ENCODE data around the gene IL4. TPM values are rescaled to one million over a fixed set of nuclear protein-coding genes. Genes with fewer than 3 reads are reported as not detected.
"Not testable (repeated sequence)": the region's sequence is repeated elsewhere in the genome, so short reads cannot be mapped to it uniquely, and the experiment has no call there.

IL4 gene
- polyA plus RNA-seq: not detected

- no peak within 1 kb of the TSS for H3K27ac ChIP-seq (ENCODE audit: low read depth, low read length)
- WGBS, 3 donors: 83 to 85% (median 84%) methylated on average over 14 of the region's 14 CpGs
Measured at GRCh38 chr5:132673939-132674630, at the start of gene IL4. Gene IL4 (plus strand): TSS chr5:132673989. CDS start chr5:132674051, 62 bp downstream.

- 91 to 98% (median 95%) methylated on average over 2 of the region's 2 CpGs for WGBS, 3 donors
- H3K27ac ChIP-seq (ENCODE audit: low read depth, low read length): no peak overlapping the region
Measured at GRCh38 chr5:132627470-132627869, 46.3 kb upstream of the IL4 start.

- no peak overlapping the region for H3K27ac ChIP-seq (ENCODE audit: low read depth, low read length)
- WGBS, 3 donors: 90 to 96% (median 93%) methylated on average over 2 of the region's 2 CpGs
Measured at GRCh38 chr5:132628814-132629213, 45.0 kb upstream of the IL4 start.

DNA sequence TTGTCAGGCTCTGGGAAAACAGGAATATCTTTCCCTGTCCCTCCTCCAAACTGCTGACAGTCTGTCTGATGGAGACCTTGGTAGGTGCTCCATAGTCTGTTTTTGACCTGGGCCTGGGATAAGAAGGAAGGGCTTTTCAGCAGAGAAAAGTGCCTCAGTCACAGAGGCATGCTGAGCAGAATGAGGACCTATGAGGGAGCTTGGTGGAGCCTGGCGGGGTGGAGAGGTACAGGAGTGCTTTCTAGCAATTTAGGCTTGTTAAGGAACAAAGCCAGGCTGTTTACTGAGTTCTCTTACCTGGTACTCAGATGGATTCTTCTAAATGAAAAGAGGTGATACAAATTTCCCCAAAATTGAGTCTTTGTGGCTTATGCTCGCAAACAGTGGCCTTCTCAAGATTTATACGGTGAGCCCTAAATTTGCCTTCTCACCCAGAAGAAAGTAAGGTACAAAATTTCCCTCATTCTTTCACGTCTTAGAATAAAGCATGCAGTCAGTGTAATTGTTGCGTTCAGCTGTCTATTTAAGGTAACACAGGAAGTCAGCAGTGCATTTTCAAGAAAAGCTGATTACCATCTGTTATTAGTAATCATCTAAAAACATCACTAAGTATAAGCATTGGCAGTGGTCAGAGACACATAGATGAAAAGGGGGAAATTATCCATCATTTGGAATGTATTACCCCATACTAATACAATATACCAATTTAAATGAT is 44.4 kb upstream of the IL4 start:
- no peak overlapping the region for H3K27ac ChIP-seq (ENCODE audit: low read depth, low read length)
- 81 to 91% (median 82%) methylated on average over 5 of the region's 5 CpGs for WGBS, 3 donors

GRCh38 chr5:132633587-132633986 is 40.2 kb upstream of the IL4 start:
- not testable (repeated sequence) for H3K27ac ChIP-seq (ENCODE audit: low read depth, low read length)
- WGBS, 3 donors: 93 to 97% (median 96%) methylated on average over 4 of the region's 4 CpGs

DNA sequence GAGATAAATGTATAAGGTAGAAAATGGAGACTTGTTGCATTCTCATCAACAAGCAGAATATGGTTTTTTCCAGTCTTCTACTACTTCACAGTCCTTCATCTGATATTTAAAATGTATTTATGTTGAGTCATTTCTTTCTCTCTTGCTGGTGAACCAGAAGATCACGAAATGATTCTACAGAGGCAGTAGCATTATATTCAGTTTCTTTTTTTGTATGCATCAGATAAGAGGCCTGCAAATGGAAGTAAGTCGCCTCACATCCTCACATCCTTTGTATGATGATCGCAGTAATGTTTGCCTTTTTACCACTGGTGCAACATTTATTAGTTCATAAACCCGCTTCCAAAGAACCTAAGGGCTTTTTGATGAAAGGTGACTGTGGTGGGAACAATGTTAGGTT is 37.9 kb upstream of the IL4 start:
- H3K27ac ChIP-seq (ENCODE audit: low read depth, low read length): no peak overlapping the region
- WGBS, 3 donors: 88 to 97% (median 91%) methylated on average over 4 of the region's 4 CpGs

DNA sequence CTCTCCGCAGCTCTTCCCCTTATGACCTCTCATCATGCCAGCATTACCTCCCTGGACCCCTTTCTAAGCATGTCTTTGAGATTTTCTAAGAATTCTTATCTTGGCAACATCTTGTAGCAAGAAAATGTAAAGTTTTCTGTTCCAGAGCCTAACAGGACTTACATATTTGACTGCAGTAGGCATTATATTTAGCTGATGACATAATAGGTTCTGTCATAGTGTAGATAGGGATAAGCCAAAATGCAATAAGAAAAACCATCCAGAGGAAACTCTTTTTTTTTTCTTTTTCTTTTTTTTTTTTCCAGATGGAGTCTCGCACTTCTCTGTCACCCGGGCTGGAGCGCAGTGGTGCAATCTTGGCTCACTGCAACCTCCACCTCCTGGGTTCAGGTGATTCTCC is 36.5 kb upstream of the IL4 start:
- 94 to 100% (median 96%) methylated on average over 4 of the region's 4 CpGs for WGBS, 3 donors
- no peak overlapping the region for H3K27ac ChIP-seq (ENCODE audit: low read depth, low read length)

- 78 to 89% (median 82%) methylated on average over 2 of the region's 2 CpGs for WGBS, 3 donors
- H3K27ac ChIP-seq (ENCODE audit: low read depth, low read length): no peak overlapping the region
Measured at GRCh38 chr5:132639706-132640130, 34.1 kb upstream of the IL4 start.

DNA sequence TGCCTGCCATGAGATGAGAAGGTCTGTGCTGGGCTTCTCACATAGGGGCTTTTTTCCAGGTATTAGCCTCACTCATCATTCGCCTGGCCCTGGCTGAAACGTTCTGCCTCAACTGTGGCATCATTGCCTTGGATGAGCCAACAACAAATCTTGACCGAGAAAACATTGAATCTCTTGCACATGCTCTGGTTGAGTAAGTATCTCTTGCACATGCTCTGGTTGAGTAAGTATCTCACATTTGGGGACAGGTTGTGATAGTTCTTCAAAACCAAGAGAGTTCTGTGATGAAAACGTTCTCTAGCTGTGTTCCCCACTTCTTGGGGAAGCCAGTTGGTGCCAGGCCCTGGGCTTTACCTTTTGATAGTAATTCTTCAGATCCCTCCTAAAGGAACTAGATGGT is 33.2 kb upstream of the IL4 start:
- WGBS, 3 donors: 59 to 77% (median 69%) methylated on average over 4 of the region's 4 CpGs
- no peak overlapping the region for H3K27ac ChIP-seq (ENCODE audit: low read depth, low read length)

DNA sequence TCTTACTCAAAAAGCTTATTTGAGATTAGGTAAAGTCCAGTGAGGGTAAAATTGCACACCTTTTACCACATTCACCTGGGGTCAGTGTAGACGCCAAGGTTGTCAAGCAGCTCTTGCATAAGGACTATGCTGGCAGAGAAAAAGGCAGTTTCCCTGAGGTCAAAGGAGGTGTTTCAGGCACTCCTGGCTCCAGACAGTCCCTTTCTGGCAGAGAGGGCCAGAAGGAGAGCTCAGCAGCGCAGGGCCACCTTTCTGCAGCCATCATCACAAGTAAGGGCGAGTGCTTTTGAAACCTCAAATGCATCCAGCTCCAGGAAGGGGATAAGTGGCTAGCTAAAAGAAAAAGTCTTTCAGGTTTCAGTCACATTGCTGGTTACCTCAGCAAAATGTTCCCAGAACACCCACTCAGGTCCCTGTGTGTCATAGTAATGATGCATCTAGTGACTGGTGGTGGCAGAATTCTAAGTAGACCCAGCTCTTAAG is 32.5 kb upstream of the IL4 start:
- 84 to 93% (median 88%) methylated on average over 3 of the region's 3 CpGs for WGBS, 3 donors
- H3K27ac ChIP-seq (ENCODE audit: low read depth, low read length): no peak overlapping the region

- WGBS, 3 donors: 93 to 98% (median 96%) methylated on average over 3 of the region's 3 CpGs
- no peak overlapping the region for H3K27ac ChIP-seq (ENCODE audit: low read depth, low read length)
Measured at GRCh38 chr5:132641841-132642240, 31.9 kb upstream of the IL4 start.

- no peak overlapping the region for H3K27ac ChIP-seq (ENCODE audit: low read depth, low read length)
Measured at GRCh38 chr5:132644177-132644576, 29.6 kb upstream of the IL4 start.

GRCh38 chr5:132646583-132647266 is 27.1 kb upstream of the IL4 start:
- WGBS, 3 donors: 56 to 97% (median 94%) methylated on average over 11 of the region's 11 CpGs
- no peak overlapping the region for H3K27ac ChIP-seq (ENCODE audit: low read depth, low read length)

DNA sequence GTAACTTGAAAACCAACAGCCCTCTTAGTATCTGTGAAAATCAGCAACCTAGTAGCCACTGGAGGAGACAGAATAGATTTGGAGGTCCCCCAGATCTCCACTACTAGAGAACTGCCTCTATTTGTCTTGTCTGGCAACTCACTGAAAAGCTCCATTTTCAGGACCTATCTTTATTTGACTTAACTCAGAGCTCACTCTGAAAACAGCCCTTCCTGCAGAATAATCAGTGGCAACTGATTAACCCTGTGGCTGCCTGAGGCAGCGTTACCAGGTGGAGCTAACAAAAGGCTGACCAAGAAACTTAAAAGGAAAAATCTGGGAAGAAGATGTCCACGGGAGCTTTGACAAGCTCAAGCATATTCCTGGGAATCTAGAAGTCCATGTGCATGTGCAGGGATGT is 26.3 kb upstream of the IL4 start:
- H3K27ac ChIP-seq (ENCODE audit: low read depth, low read length): no peak overlapping the region
- 44 to 97% (median 93%) methylated on average over 2 of the region's 2 CpGs for WGBS, 3 donors

DNA sequence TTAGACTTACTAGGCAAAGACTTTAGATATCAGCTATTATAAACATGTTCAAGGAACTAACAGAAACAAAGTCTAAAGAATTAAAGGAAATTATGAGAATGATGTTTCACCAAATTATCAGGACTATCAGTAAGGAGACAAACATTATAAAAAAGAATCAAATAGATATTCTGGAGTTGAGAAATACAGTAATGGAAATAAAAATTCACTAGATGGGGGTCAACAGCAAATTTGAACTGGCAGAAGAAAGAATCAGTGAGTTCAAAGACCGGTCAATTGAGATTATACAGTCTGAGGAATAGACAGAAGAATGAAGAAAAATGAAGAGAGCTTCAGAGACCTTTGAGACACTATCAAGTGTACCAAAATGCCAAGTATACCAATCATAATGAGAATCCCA is 25.4 kb upstream of the IL4 start:
- WGBS, 3 donors: 94 to 100% (median 97%) methylated on average over 1 of the region's 1 CpG
- H3K27ac ChIP-seq (ENCODE audit: low read depth, low read length): no peak overlapping the region

- WGBS, 3 donors: 63 to 91% (median 87%) methylated on average over 4 of the region's 4 CpGs
Measured at GRCh38 chr5:132651838-132652469, 21.8 kb upstream of the IL4 start.

GRCh38 chr5:132653716-132654115 is 20.1 kb upstream of the IL4 start:
- 32 to 45% (median 35%) methylated on average over 7 of the region's 7 CpGs for WGBS, 3 donors
- H3K27ac ChIP-seq (ENCODE audit: low read depth, low read length): no peak overlapping the region

More at GRCh38 chr5:132651838-132652469, 21.8 kb upstream of the IL4 start:
- H3K27ac ChIP-seq (ENCODE audit: low read depth, low read length): no peak overlapping the region

DNA sequence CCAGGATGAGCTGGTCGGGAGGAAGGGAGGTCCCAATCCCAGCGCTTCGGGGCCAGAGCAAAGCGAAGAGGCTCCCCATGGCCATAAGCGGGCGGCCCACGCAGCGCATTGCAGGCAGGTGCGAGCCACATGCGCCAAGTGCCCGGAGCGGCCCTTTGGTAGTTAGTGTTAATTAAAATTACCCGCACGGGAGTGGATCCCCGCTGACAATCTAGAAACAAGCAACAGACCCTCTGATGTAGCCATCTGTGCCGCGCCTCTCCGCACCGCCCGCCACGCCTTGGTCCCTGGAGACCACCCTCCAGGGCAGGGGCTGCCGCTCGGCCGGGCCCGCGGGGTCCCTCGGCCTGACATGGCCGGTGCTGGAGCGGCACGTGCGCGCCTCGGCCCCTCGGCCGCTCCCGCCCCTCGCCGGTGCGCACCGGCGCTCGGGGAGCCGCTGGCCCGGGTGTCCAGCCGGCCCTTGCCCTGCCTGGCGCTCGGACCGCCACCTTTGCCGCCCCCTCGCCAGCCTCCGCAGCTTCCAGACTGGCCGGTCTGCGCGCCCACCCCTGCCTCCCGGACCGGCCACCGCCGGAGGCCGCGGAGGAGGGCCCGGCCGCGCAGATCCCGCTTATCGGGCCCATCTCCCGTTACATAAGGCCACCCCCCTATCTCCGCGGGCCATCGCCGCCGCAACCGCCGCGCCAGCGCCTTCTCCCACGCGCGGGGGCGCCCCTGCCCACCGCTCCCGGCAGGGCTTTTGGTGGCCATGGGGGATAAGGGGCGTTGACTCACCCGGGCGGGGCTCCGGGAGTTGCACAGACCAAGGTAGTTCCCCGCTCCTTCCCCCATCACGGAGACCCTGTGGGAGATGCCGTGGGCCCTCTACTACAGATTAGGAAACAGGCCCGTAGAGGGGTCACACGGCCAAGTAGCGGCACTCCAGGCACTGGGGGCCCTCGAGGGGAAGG is 17.7 kb upstream of the IL4 start:
- 4 to 7% (median 4%) methylated on average over 73 to 92 of the region's 92 CpGs for WGBS, 3 donors
- no peak overlapping the region for H3K27ac ChIP-seq (ENCODE audit: low read depth, low read length)

Data from adipose tissue (tissue), 3 donors.